SJCRH30 (cell line): ENCODE results near the gene SCYGR1. TPM values are rescaled to one million over a fixed set of nuclear protein-coding genes. Genes with fewer than 3 reads are reported as not detected.
"Not testable (repeated sequence)": the region's sequence is repeated elsewhere in the genome, so short reads cannot be mapped to it uniquely, and the experiment has no call there.

Source experiments
- DNase-seq, 2 experiments: peaks; one replicate each; pipeline ENCODE4 v3.0.0-alpha.2; 2015 to 2020
- H3K27ac ChIP-seq: fragments of 250-450 bp; sonication (Bioruptor Pico); 2 replicates; pipeline ENCODE4 v1.5.1; 2020; ENCODE audit warnings: mild to moderate bottlenecking, moderate library complexity
- H3K27me3 ChIP-seq: fragments of 250-450 bp; sonication (Bioruptor Pico); 2 replicates; pipeline ENCODE4 v1.5.1; 2020; ENCODE audit warnings: mild to moderate bottlenecking, moderate library complexity
- H3K36me3 ChIP-seq: fragments of 250-450 bp; sonication (Bioruptor Pico); 2 replicates; pipeline ENCODE4 v1.5.1; 2020; ENCODE audit warnings: mild to moderate bottlenecking, moderate library complexity
- H3K4me1 ChIP-seq: fragments of 250-450 bp; sonication (Bioruptor Pico); 2 replicates; pipeline ENCODE4 v1.5.1; 2020; ENCODE audit warnings: mild to moderate bottlenecking, moderate library complexity
- H3K4me3 ChIP-seq: fragments of 250-450 bp; sonication (Bioruptor Pico); 2 replicates; pipeline ENCODE4 v1.5.1; 2020; ENCODE audit warnings: mild to moderate bottlenecking, moderate library complexity
- H3K9me3 ChIP-seq: fragments of 250-450 bp; sonication (Bioruptor Pico); replicated peaks from 2 replicates; pipeline ENCODE4 v1.5.1; 2020; ENCODE audit warnings: mild to moderate bottlenecking, moderate library complexity
- total RNA-seq: library from RNA; depleted of rRNA; stranded (reverse); fragments of >200 nt; shearing (Covaris generic); gene quantifications from 2 replicates; pipeline ENCODE4 v1.2.3, GENCODE V29; 2014

SCYGR1 gene
- total RNA-seq, 1 experiment from 2014 or later: not detected

GRCh38 chr2:227368574-227368973, 19.2 kb downstream of the SCYGR1 start:
- no peak overlapping the region for H3K4me3 ChIP-seq
- no peaks in the 10 kb centered on the region for H3K27me3 ChIP-seq
- H3K4me1 ChIP-seq: no peaks in the 10 kb centered on the region
- H3K27ac ChIP-seq: no peak overlapping the region
- no peaks in the 10 kb centered on the region for H3K9me3 ChIP-seq
- no peaks in the 10 kb centered on the region for H3K36me3 ChIP-seq
- no peak for DNase-seq

- no peaks in the 10 kb centered on the region for H3K4me1 ChIP-seq
Measured at GRCh38 chr2:227367427-227367795, 20.3 kb downstream of the SCYGR1 start.

GRCh38 chr2:227366769-227367426, 20.9 kb downstream of the SCYGR1 start:
- Histone ChIP-seq H3K27ac (no peak overlapping the region), H3K4me3 (no peak overlapping the region), H3K36me3 (no peaks in the 10 kb centered on the region), H3K9me3 (no peaks in the 10 kb centered on the region), H3K4me1 (no peaks in the 10 kb centered on the region), H3K27me3 (no peaks in the 10 kb centered on the region)
- DNase-seq: no peak

More at GRCh38 chr2:227367427-227367795, 20.3 kb downstream of the SCYGR1 start:
- H3K27ac ChIP-seq: no peak overlapping the region
- no peak for DNase-seq
- H3K36me3 ChIP-seq: no peaks in the 10 kb centered on the region
- H3K4me3 ChIP-seq: no peak overlapping the region
- no peaks in the 10 kb centered on the region for H3K27me3 ChIP-seq
- no peaks in the 10 kb centered on the region for H3K9me3 ChIP-seq

- Histone ChIP-seq H3K9me3 (no peaks in the 10 kb centered on the region), H3K27me3 (no peaks in the 10 kb centered on the region), H3K4me1 (no peaks in the 10 kb centered on the region), H3K4me3 (no peak overlapping the region), H3K27ac (no peak overlapping the region), H3K36me3 (no peaks in the 10 kb centered on the region)
- DNase-seq: no peak
Measured at GRCh38 chr2:227365833-227366232, 21.9 kb downstream of the SCYGR1 start.

- not testable (repeated sequence) for H3K27me3 ChIP-seq, H3K27ac ChIP-seq, H3K9me3 ChIP-seq, H3K4me3 ChIP-seq, H3K36me3 ChIP-seq, H3K4me1 ChIP-seq
- DNase-seq: peak; percentile 24 to 25
Measured at GRCh38 chr2:227364585-227365263, 23.0 kb downstream of the SCYGR1 start.

- Histone ChIP-seq H3K4me1 (no peaks in the 10 kb centered on the region), H3K36me3 (peaks cover 12% of the 10 kb centered on the region; the same call in 1 of the 2 replicates), H3K4me3 (no peak overlapping the region), H3K27me3 (no peaks in the 10 kb centered on the region), H3K9me3 (no peaks in the 10 kb centered on the region), H3K27ac (no peak overlapping the region)
- DNase-seq: no peak
Measured at GRCh38 chr2:227363756-227364155, 24.0 kb downstream of the SCYGR1 start.

- Histone ChIP-seq H3K27me3 (no peaks in the 10 kb centered on the region), H3K36me3 (peaks cover 30% of the 10 kb centered on the region), H3K9me3 (no peaks in the 10 kb centered on the region), H3K4me3 (no peak overlapping the region), H3K27ac (no peak overlapping the region), H3K4me1 (no peaks in the 10 kb centered on the region)
- DNase-seq: no peak
Measured at GRCh38 chr2:227360351-227360750, 27.4 kb downstream of the SCYGR1 start.

- Histone ChIP-seq H3K36me3 (peaks cover 20% of the 10 kb centered on the region), H3K27me3 (no peaks in the 10 kb centered on the region), H3K9me3 (no peaks in the 10 kb centered on the region), H3K4me1 (no peaks in the 10 kb centered on the region), H3K4me3 (no peak overlapping the region), H3K27ac (no peak overlapping the region)
- no peak for DNase-seq
Measured at GRCh38 chr2:227351639-227352038, 36.1 kb downstream of the SCYGR1 start.

- H3K4me1 ChIP-seq: no peaks in the 10 kb centered on the region
- no peaks in the 10 kb centered on the region for H3K9me3 ChIP-seq
- H3K36me3 ChIP-seq: peaks cover 22% of the 10 kb centered on the region
- H3K27ac ChIP-seq: no peak overlapping the region
- H3K27me3 ChIP-seq: no peaks in the 10 kb centered on the region
- DNase-seq: no peak
- H3K4me3 ChIP-seq: no peak overlapping the region
Measured at GRCh38 chr2:227349989-227350612, 37.6 kb downstream of the SCYGR1 start.

GRCh38 chr2:227348324-227348723, 39.4 kb downstream of the SCYGR1 start:
- Histone ChIP-seq H3K27ac (no peak overlapping the region), H3K4me3 (no peak overlapping the region), H3K9me3 (no peaks in the 10 kb centered on the region), H3K36me3 (peaks cover 23% of the 10 kb centered on the region), H3K27me3 (no peaks in the 10 kb centered on the region), H3K4me1 (no peaks in the 10 kb centered on the region)
- DNase-seq: no peak

GRCh38 chr2:227347117-227347516, 40.6 kb downstream of the SCYGR1 start:
- no peak overlapping the region for H3K27ac ChIP-seq
- DNase-seq: no peak
- no peaks in the 10 kb centered on the region for H3K9me3 ChIP-seq
- no peaks in the 10 kb centered on the region for H3K27me3 ChIP-seq
- no peaks in the 10 kb centered on the region for H3K4me1 ChIP-seq
- H3K4me3 ChIP-seq: no peak overlapping the region
- peaks cover 32% of the 10 kb centered on the region for H3K36me3 ChIP-seq

GRCh38 chr2:227344231-227344630, 43.5 kb downstream of the SCYGR1 start:
- no peaks in the 10 kb centered on the region for H3K27me3 ChIP-seq
- no peak overlapping the region for H3K27ac ChIP-seq
- H3K4me1 ChIP-seq: no peaks in the 10 kb centered on the region
- DNase-seq: no peak
- H3K9me3 ChIP-seq: no peaks in the 10 kb centered on the region
- no peak overlapping the region for H3K4me3 ChIP-seq
- H3K36me3 ChIP-seq: peaks cover 40% of the 10 kb centered on the region

GRCh38 chr2:227341553-227341952, 46.2 kb downstream of the SCYGR1 start:
- Histone ChIP-seq H3K9me3 (no peaks in the 10 kb centered on the region), H3K27ac (no peak overlapping the region), H3K4me1 (no peaks in the 10 kb centered on the region), H3K27me3 (no peaks in the 10 kb centered on the region), H3K36me3 (peaks cover 30% of the 10 kb centered on the region), H3K4me3 (no peak overlapping the region)
- DNase-seq: no peak

- no peak overlapping the region for H3K27ac ChIP-seq
- no peaks in the 10 kb centered on the region for H3K4me1 ChIP-seq
- peaks cover 35% of the 10 kb centered on the region for H3K36me3 ChIP-seq
- H3K9me3 ChIP-seq: no peaks in the 10 kb centered on the region
- no peak overlapping the region for H3K4me3 ChIP-seq
- DNase-seq: no peak
- H3K27me3 ChIP-seq: no peaks in the 10 kb centered on the region
Measured at GRCh38 chr2:227340106-227340505, 47.6 kb downstream of the SCYGR1 start.

- no peak overlapping the region for H3K27ac ChIP-seq
- H3K4me3 ChIP-seq: no peak overlapping the region
- no peak for DNase-seq
- H3K36me3 ChIP-seq: peaks cover 33% of the 10 kb centered on the region
- H3K9me3 ChIP-seq: no peaks in the 10 kb centered on the region
- no peaks in the 10 kb centered on the region for H3K4me1 ChIP-seq
- H3K27me3 ChIP-seq: no peaks in the 10 kb centered on the region
Measured at GRCh38 chr2:227339098-227339599, 48.6 kb downstream of the SCYGR1 start.
